Activated B cell treated with CpG ODN at 0.5 μM for 24 hours (primary cell): Measurements from ENCODE around the gene EPB41L2. TPM values are rescaled to one million over a fixed set of nuclear protein-coding genes. Genes with fewer than 3 reads are reported as not detected.

Experiments used
- ATAC-seq: fragments of 200-7000 bp; cut with Tn5 transposase; one replicate; pipeline ENCODE4 v1.10.0; 2021; ENCODE audit warnings: low read depth, mild to moderate bottlenecking, moderate library complexity
- CTCF ChIA-PET: fragments of 350-600 bp; sonication (Branson Sonifier 250); formaldehyde crosslinking; loops from one replicate; lab custom pipeline; 2021; ENCODE audit warnings: antibody characterized with exemption; lab: Charles Lee
- POLR2A ChIA-PET: fragments of 350-600 bp; sonication (Branson Sonifier 250); formaldehyde crosslinking; loops from one replicate; lab custom pipeline; 2021; ENCODE audit warnings: antibody characterized with exemption; lab: Charles Lee
- DNase-seq: peaks from one replicate; pipeline ENCODE4 v3.0.0; 2022
- H3K27ac Mint-ChIP-seq: one replicate; pipeline ENCODE4 v1.8.0; 2020; ENCODE audit warnings: mixed read lengths
- H3K27me3 Mint-ChIP-seq: one replicate; pipeline ENCODE4 v1.8.0; 2021; ENCODE audit warnings: mixed read lengths
- H3K36me3 Mint-ChIP-seq: one replicate; pipeline ENCODE4 v1.8.0; 2021; ENCODE audit warnings: low read depth, mixed read lengths
- H3K4me1 Mint-ChIP-seq: one replicate; pipeline ENCODE4 v1.8.0; 2021; ENCODE audit warnings: mixed read lengths
- H3K4me3 Mint-ChIP-seq: one replicate; pipeline ENCODE4 v1.8.0; 2020; ENCODE audit warnings: mild to moderate bottlenecking, mixed read lengths
- H3K9me3 Mint-ChIP-seq: one replicate; pipeline ENCODE4 v1.8.0; 2020; ENCODE audit warnings: mixed read lengths
- CTCF ChIP-seq: fragments of 200-600 bp; IDR thresholded peaks from one replicate; pipeline ENCODE4 v1.8.0; 2022; ENCODE audit warnings: antibody characterized with exemption, mild to moderate bottlenecking
- intact Hi-C: fragments of 100-400 bp; cut with micrococcal nuclease; formaldehyde crosslinking; loops from one replicate; pipeline ENCODE4 v1.15.1; 2024
- total RNA-seq: library from RNA; stranded (reverse); gene quantifications from 2 replicates; pipeline ENCODE4 v1.2.3, GENCODE V29; 2022

EPB41L2 gene
- total RNA-seq, 1 donor from 2014 or later = 62.8 TPM

- TF ChIP-seq CTCF = no peak
- CTCF ChIA-PET = no interaction called here
- Mint-ChIP-seq H3K36me3 (no peaks in the 10 kb centered on the region), H3K4me3 (no peak overlapping the region), H3K4me1 (peaks cover 7% of the 10 kb centered on the region), H3K27ac (no peak overlapping the region), H3K9me3 (peaks cover 2% of the 10 kb centered on the region), H3K27me3 (no peaks in the 10 kb centered on the region)
- ATAC-seq = no peak
- intact Hi-C loops = loop anchor here (10.0 kb wide), 2 partner anchors 617 to 953 kb away; no protein-coding TSS in a partner anchor
- DNase-seq = no peak
- POLR2A ChIA-PET = interaction anchor here (0.5 kb wide), 1 partner anchor 1721 kb away, joined by 3 read pairs; no protein-coding TSS in a partner anchor
Measured at GRCh38 chr6:131068165-131068564, 5.1 kb upstream of the EPB41L2 start.

- no peak for DNase-seq
- Mint-ChIP-seq H3K27ac (no peak overlapping the region), H3K9me3 (peaks cover 2% of the 10 kb centered on the region), H3K4me3 (no peak overlapping the region), H3K36me3 (peaks cover 2% of the 10 kb centered on the region), H3K27me3 (no peaks in the 10 kb centered on the region), H3K4me1 (peaks cover 7% of the 10 kb centered on the region)
- ChIA-PET CTCF (no interaction called here), POLR2A (no interaction called here)
- no peak for ATAC-seq
- intact Hi-C loops = loop anchor here (10.0 kb wide), 2 partner anchors 617 to 953 kb away; no protein-coding TSS in a partner anchor
- no peak for TF ChIP-seq CTCF
Measured at GRCh38 chr6:131067521-131067920, 4.5 kb upstream of the EPB41L2 start.

- TF ChIP-seq CTCF = no peak
- Mint-ChIP-seq H3K4me3 (no peak overlapping the region), H3K27me3 (no peaks in the 10 kb centered on the region), H3K27ac (no peak overlapping the region), H3K4me1 (peaks cover 22% of the 10 kb centered on the region), H3K9me3 (peaks cover 2% of the 10 kb centered on the region), H3K36me3 (peaks cover 2% of the 10 kb centered on the region)
- ATAC-seq = no peak
- POLR2A ChIA-PET = no interaction called here
- DNase-seq = no peak
- CTCF ChIA-PET = no interaction called here
- intact Hi-C loops = loop anchor here (10.0 kb wide), 2 partner anchors 619 to 951 kb away; no protein-coding TSS in a partner anchor
Measured at GRCh38 chr6:131065824-131066171, 2.8 kb upstream of the EPB41L2 start.

GRCh38 chr6:131065112-131065823 lies 2.2 kb upstream of the EPB41L2 start:
- Mint-ChIP-seq H3K9me3 (peaks cover 2% of the 10 kb centered on the region), H3K27ac (no peak overlapping the region), H3K4me1 (peaks cover 28% of the 10 kb centered on the region), H3K36me3 (peaks cover 2% of the 10 kb centered on the region), H3K4me3 (no peak overlapping the region), H3K27me3 (no peaks in the 10 kb centered on the region)
- TF ChIP-seq CTCF = no peak
- intact Hi-C loops = loop anchor here (10.0 kb wide), 2 partner anchors 620 to 950 kb away; no protein-coding TSS in a partner anchor
- DNase-seq (no peak), ATAC-seq (no peak)
- ChIA-PET CTCF (no interaction called here), POLR2A (no interaction called here)

- peaks cover 37% of the 10 kb centered on the region for H3K4me1 Mint-ChIP-seq
- CTCF ChIA-PET = no interaction called here
Measured at GRCh38 chr6:131063764-131064272, 773 bp upstream of the EPB41L2 start.

More at GRCh38 chr6:131063764-131064272, 773 bp upstream of the EPB41L2 start:
- H3K27ac Mint-ChIP-seq = peak overlapping the region; percentile 71
- H3K36me3 Mint-ChIP-seq = peaks cover 2% of the 10 kb centered on the region
- DNase-seq (no peak), ATAC-seq (no peak)
- H3K4me3 Mint-ChIP-seq = peak overlapping the region; percentile 89
- intact Hi-C loops = loop anchor here (1.0 to 10.0 kb wide), 16 partner anchors 15 to 1748 kb away; partner anchors contain the start of genes AKAP7, MED23, RPS12 and STX7
- TF ChIP-seq CTCF = no peak
- H3K27me3 Mint-ChIP-seq = no peaks in the 10 kb centered on the region
- H3K9me3 Mint-ChIP-seq = no peaks in the 10 kb centered on the region
- POLR2A ChIA-PET = interaction anchor here (0.6 kb wide), 1 partner anchor 470 kb away, joined by 4 read pairs; no protein-coding TSS in a partner anchor
